ENCODE data around the gene CACNA1G.

DNA sequence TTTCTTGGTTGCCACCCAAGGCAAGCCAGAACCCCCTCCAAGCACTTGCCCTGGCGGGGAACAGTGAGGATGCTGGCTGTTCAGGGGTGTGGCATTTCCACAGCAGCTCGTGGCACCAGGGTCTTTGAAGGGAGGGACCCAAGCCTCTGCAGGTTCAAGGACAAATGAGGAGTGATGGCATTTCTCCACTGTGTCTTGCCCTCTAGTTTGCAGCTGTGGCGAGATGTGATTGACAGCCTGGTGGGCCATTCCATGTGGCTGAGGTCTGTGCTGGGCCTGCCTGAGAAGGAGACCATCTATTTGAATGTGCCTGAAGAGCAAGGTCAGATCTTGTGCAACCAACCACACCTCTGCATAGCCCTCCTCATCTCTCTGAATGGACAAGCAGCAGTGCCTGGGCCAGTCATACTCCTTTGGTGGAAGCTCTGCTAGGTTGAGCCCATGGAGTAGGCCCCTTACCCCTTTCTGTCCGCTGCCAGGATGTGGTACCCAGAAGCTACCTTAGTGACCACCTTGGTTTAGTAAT is 32.5 kb upstream of the CACNA1G start:
- TF ChIP-seq CTCF (IDR thresholded peaks at IDR 0.05; ENCODE audit: low read depth, low read length, poor library complexity, severe bottlenecking) (no peak), EZH2phosphoT487 (IDR thresholded peaks at IDR 0.05; ENCODE audit: borderline replicate concordance, low read length) (no peak)
